Nephron progenitor cell (in vitro differentiated cells): ENCODE data around the gene PIH1D1.

Experiments
- DNase-seq: peaks from one replicate; pipeline ENCODE4 v3.0.0; 2021
- H3K27ac Mint-ChIP-seq: 2 replicates; pipeline ENCODE4 v1.8.0; 2021; ENCODE audit warnings: mild to moderate bottlenecking, moderate library complexity, mixed read lengths
- H3K27me3 Mint-ChIP-seq: 2 replicates; pipeline ENCODE4 v1.8.0; 2021; ENCODE audit warnings: mild to moderate bottlenecking, low read depth, mixed read lengths; ENCODE audit not compliant: poor library complexity
- H3K36me3 Mint-ChIP-seq: 2 replicates; pipeline ENCODE4 v1.8.0; 2021; ENCODE audit warnings: low read depth, mixed read lengths
- H3K4me1 Mint-ChIP-seq: 2 replicates; pipeline ENCODE4 v1.8.0; 2021; ENCODE audit warnings: mixed read lengths
- H3K4me3 Mint-ChIP-seq: 2 replicates; pipeline ENCODE4 v1.8.0; 2021; ENCODE audit warnings: mild to moderate bottlenecking, moderate library complexity, mixed read lengths
- H3K9me3 Mint-ChIP-seq: 2 replicates; pipeline ENCODE4 v1.8.0; 2021; ENCODE audit warnings: mild to moderate bottlenecking, moderate library complexity, mixed read lengths
- CTCF ChIP-seq: fragments of 200-600 bp; sonication (generic); IDR thresholded peaks from 2 replicates; pipeline ENCODE4 v1.5.0; 2021; ENCODE audit warnings: antibody characterized with exemption

Gene PIH1D1

GRCh38 chr19:49419173-49419572, 32.4 kb downstream of the PIH1D1 start:
- Mint-ChIP-seq H3K27ac (no peak overlapping the region), H3K9me3 (no peaks in the 10 kb centered on the region), H3K27me3 (peaks cover 71% of the 10 kb centered on the region), H3K4me3 (no peak overlapping the region), H3K36me3 (no peaks in the 10 kb centered on the region), H3K4me1 (peaks cover 73% of the 10 kb centered on the region)
- no peak for TF ChIP-seq CTCF
- DNase-seq = no peak

- TF ChIP-seq CTCF = no peak
- Mint-ChIP-seq H3K27me3 (peaks cover 64% of the 10 kb centered on the region), H3K36me3 (no peaks in the 10 kb centered on the region), H3K9me3 (no peaks in the 10 kb centered on the region), H3K4me3 (no peak overlapping the region), H3K4me1 (peaks cover 73% of the 10 kb centered on the region), H3K27ac (no peak overlapping the region)
- DNase-seq = no peak
Observed at GRCh38 chr19:49418511-49418910, 33.1 kb downstream of the PIH1D1 start.

GRCh38 chr19:49417088-49417487, 34.5 kb downstream of the PIH1D1 start:
- H3K9me3 Mint-ChIP-seq = no peaks in the 10 kb centered on the region
- H3K36me3 Mint-ChIP-seq = no peaks in the 10 kb centered on the region
- no peak for TF ChIP-seq CTCF
- no peak for DNase-seq
- no peak overlapping the region for H3K4me3 Mint-ChIP-seq
- H3K27me3 Mint-ChIP-seq = peaks cover 50% of the 10 kb centered on the region
- no peak overlapping the region for H3K27ac Mint-ChIP-seq
- peaks cover 78% of the 10 kb centered on the region for H3K4me1 Mint-ChIP-seq

GRCh38 chr19:49415810-49416200, 35.8 kb downstream of the PIH1D1 start:
- Mint-ChIP-seq H3K36me3 (no peaks in the 10 kb centered on the region), H3K9me3 (no peaks in the 10 kb centered on the region), H3K27ac (no peak overlapping the region), H3K4me3 (no peak overlapping the region), H3K27me3 (peaks cover 37% of the 10 kb centered on the region), H3K4me1 (peaks cover 79% of the 10 kb centered on the region)
- no peak for TF ChIP-seq CTCF
- DNase-seq = no peak

- no peaks in the 10 kb centered on the region for H3K9me3 Mint-ChIP-seq
- no peak overlapping the region for H3K27ac Mint-ChIP-seq
- DNase-seq = no peak
- no peaks in the 10 kb centered on the region for H3K36me3 Mint-ChIP-seq
- no peak overlapping the region for H3K4me3 Mint-ChIP-seq
- peaks cover 32% of the 10 kb centered on the region for H3K27me3 Mint-ChIP-seq
- no peak for TF ChIP-seq CTCF
- H3K4me1 Mint-ChIP-seq = peaks cover 74% of the 10 kb centered on the region
Observed at GRCh38 chr19:49415102-49415809, 36.4 kb downstream of the PIH1D1 start.

- Mint-ChIP-seq H3K27ac (peak overlapping the region; percentile 45), H3K27me3 (peaks cover 22% of the 10 kb centered on the region), H3K4me1 (peaks cover 74% of the 10 kb centered on the region), H3K36me3 (no peaks in the 10 kb centered on the region), H3K9me3 (no peaks in the 10 kb centered on the region), H3K4me3 (no peak overlapping the region)
- no peak for DNase-seq
- TF ChIP-seq CTCF = no peak
Observed at GRCh38 chr19:49414256-49414655, 37.4 kb downstream of the PIH1D1 start.
